HEK293T (cell line): ENCODE measurements around the gene RHOBTB3.

Experiments used
- CTCF ChIA-PET: fragments of 350-600 bp; formaldehyde crosslinking; extraction: SDS; loops from one replicate; lab custom pipeline; 2021; ENCODE audit warnings: antibody characterized with exemption, inconsistent platforms; lab: Yijun Ruan, JAX
- POLR2A ChIA-PET: fragments of 350-600 bp; formaldehyde crosslinking; extraction: SDS; loops from one replicate; lab custom pipeline; 2020; ENCODE audit warnings: antibody characterized with exemption, inconsistent platforms; lab: Yijun Ruan, JAX
- DNase-seq: peaks from one replicate; pipeline ENCODE4 v3.0.0; 2012; ENCODE audit warnings: mixed read lengths; ENCODE audit errors: extremely low spot score
- ARNT ChIP-seq: fragments of 450-650 bp; IDR thresholded peaks from 2 replicates; pipeline ENCODE4 v1.6.1; 2017; ENCODE audit warnings: mild to moderate bottlenecking
- BHLHE40 ChIP-seq: fragments of 450-650 bp; IDR thresholded peaks from 2 replicates; pipeline ENCODE4 v1.6.1; 2016; ENCODE audit warnings: mild to moderate bottlenecking, moderate library complexity, borderline replicate concordance
- CTBP1 ChIP-seq: fragments of 450-650 bp; IDR thresholded peaks from 2 replicates; pipeline ENCODE4 v1.6.1; 2016; ENCODE audit warnings: borderline replicate concordance
- ELF4 ChIP-seq: fragments of 450-650 bp; IDR thresholded peaks from 2 replicates; pipeline ENCODE4 v1.6.1; 2017; ENCODE audit warnings: antibody characterized with exemption
- FOXA1 ChIP-seq: fragments of 450-650 bp; IDR thresholded peaks from 2 replicates; pipeline ENCODE4 v1.6.1; 2016; ENCODE audit warnings: mild to moderate bottlenecking
- FOXK2 ChIP-seq: fragments of 450-650 bp; IDR thresholded peaks from 2 replicates; pipeline ENCODE4 v1.6.1; 2016; ENCODE audit warnings: mild to moderate bottlenecking
- FOXM1 ChIP-seq: fragments of 450-650 bp; IDR thresholded peaks from 2 replicates; pipeline ENCODE4 v1.6.1; 2017; ENCODE audit warnings: mild to moderate bottlenecking, borderline replicate concordance
- HDGF ChIP-seq: fragments of 450-650 bp; IDR thresholded peaks from 2 replicates; pipeline ENCODE4 v1.6.1; 2017; ENCODE audit warnings: antibody characterized with exemption, borderline replicate concordance
- L3MBTL2 ChIP-seq: fragments of 450-650 bp; conservative IDR thresholded peaks from 2 replicates; pipeline ENCODE4 v1.6.1; 2016; ENCODE audit warnings: mild to moderate bottlenecking
- LEF1 ChIP-seq: fragments of 450-650 bp; IDR thresholded peaks from 2 replicates; pipeline ENCODE4 v1.6.1; 2017; ENCODE audit warnings: mild to moderate bottlenecking, borderline replicate concordance
- NFRKB ChIP-seq: fragments of 450-650 bp; IDR thresholded peaks from 2 replicates; pipeline ENCODE4 v1.6.1; 2016; ENCODE audit warnings: mild to moderate bottlenecking, moderate library complexity
- SP1 ChIP-seq: fragments of 450-650 bp; IDR thresholded peaks from 2 replicates; pipeline ENCODE4 v1.6.1; 2017
- SUZ12 ChIP-seq: fragments of 450-650 bp; IDR thresholded peaks from 2 replicates; pipeline ENCODE4 v1.6.1; 2016; ENCODE audit warnings: mild to moderate bottlenecking
- TARDBP ChIP-seq: fragments of 450-650 bp; IDR thresholded peaks from 2 replicates; pipeline ENCODE4 v1.6.1; 2016
- ZNF384 ChIP-seq: fragments of 450-650 bp; IDR thresholded peaks from 2 replicates; pipeline ENCODE4 v1.6.1; 2016
- TF ChIP-seq, protein P1 (sequence below): fragments of 450-650 bp; IDR thresholded peaks from 2 replicates; pipeline ENCODE4 v1.6.1; 2016

RHOBTB3 gene

DNA sequence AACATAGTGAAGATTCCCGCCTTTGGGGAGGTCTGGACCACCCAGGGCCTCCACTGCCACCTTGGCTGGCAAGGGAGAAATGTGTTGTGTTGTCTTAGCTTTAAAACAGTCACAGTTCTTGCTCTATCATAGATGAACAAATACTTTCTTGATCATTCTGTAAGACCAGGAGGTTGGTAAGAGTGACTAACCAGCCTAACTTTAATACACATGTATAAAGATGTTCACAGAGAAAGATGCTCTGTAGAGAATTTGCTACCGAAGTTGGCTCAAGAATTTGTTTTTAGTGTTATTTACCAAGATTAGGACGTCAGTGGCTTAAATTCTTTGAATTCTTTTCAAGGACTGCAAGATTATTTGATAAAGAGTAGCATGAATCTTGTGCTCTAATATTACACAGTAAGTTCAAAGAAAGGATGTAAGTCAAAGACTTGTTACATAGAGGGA lies 63.0 kb downstream of the RHOBTB3 start:
- POLR2A ChIA-PET: no interaction called here
- CTCF ChIA-PET: interaction anchor here (1.7 kb wide), 1 partner anchor 13 kb away, joined by 5 read pairs; no protein-coding TSS in a partner anchor
- TF ChIP-seq FOXM1: no peak
- no peak for TF ChIP-seq CTBP1
- TF ChIP-seq SP1: no peak
- no peak for TF ChIP-seq LEF1
- no peak for TF ChIP-seq TARDBP
- no peak for TF ChIP-seq FOXA1
- TF ChIP-seq, protein P1, sequence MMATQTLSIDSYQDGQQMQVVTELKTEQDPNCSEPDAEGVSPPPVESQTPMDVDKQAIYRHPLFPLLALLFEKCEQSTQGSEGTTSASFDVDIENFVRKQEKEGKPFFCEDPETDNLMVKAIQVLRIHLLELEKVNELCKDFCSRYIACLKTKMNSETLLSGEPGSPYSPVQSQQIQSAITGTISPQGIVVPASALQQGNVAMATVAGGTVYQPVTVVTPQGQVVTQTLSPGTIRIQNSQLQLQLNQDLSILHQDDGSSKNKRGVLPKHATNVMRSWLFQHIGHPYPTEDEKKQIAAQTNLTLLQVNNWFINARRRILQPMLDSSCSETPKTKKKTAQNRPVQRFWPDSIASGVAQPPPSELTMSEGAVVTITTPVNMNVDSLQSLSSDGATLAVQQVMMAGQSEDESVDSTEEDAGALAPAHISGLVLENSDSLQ: no peak
- TF ChIP-seq SUZ12: no peak
- TF ChIP-seq ARNT: no peak
- TF ChIP-seq FOXK2: no peak
- no peak for TF ChIP-seq ELF4
- no peak for TF ChIP-seq HDGF
- no peak for TF ChIP-seq L3MBTL2
- TF ChIP-seq NFRKB: no peak
- DNase-seq: no peak

DNA sequence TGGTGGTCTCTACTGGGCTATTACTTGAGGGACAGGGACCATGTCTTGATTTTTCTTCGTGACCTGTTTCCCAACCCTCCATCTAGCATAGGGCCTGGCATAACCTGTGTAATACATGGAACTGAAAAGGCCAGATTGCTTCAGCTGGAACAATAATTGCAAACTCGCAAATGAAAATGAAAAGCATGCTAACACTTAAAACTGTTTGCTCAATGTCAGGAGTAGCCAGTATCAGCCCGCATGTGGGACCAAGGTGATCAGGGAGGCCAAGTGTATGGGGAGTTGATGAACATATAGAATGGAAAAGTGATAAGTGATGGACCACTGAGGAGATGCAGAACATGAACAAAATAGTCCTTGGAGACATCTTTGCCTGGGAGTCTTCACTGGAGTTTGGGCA lies 66.2 kb downstream of the RHOBTB3 start:
- DNase-seq: no peak
- TF ChIP-seq BHLHE40 (no peak), NFRKB (no peak), ZNF384 (no peak), ARNT (no peak), ELF4 (no peak), SP1 (no peak), CTBP1 (no peak), L3MBTL2 (no peak), TARDBP (no peak), FOXM1 (no peak), FOXA1 (no peak), SUZ12 (no peak), FOXK2 (no peak), HDGF (no peak), LEF1 (no peak)
- TF ChIP-seq, protein P1: no peak
- POLR2A ChIA-PET: interaction anchor here (1.2 kb wide), 1 partner anchor 150 kb away, joined by 3 read pairs; the partner anchor contains the start of gene RFESD
- CTCF ChIA-PET: no interaction called here

GRCh38 chr5:95798048-95798447 lies 66.9 kb downstream of the RHOBTB3 start:
- ChIA-PET POLR2A (no interaction called here), CTCF (interaction anchor here (2.0 kb wide), 1 partner anchor 17 kb away, joined by 6 read pairs; no protein-coding TSS in a partner anchor)
- no peak for TF ChIP-seq ELF4

GRCh38 chr5:95798545-95798944 lies 67.4 kb downstream of the RHOBTB3 start:
- DNase-seq: no peak
- no peak for TF ChIP-seq TARDBP
- POLR2A ChIA-PET: no interaction called here
- CTCF ChIA-PET: interaction anchor here (2.0 kb wide), 1 partner anchor 17 kb away, joined by 6 read pairs; no protein-coding TSS in a partner anchor

More at GRCh38 chr5:95798048-95798447, 66.9 kb downstream of the RHOBTB3 start:
- no peak for DNase-seq

DNA sequence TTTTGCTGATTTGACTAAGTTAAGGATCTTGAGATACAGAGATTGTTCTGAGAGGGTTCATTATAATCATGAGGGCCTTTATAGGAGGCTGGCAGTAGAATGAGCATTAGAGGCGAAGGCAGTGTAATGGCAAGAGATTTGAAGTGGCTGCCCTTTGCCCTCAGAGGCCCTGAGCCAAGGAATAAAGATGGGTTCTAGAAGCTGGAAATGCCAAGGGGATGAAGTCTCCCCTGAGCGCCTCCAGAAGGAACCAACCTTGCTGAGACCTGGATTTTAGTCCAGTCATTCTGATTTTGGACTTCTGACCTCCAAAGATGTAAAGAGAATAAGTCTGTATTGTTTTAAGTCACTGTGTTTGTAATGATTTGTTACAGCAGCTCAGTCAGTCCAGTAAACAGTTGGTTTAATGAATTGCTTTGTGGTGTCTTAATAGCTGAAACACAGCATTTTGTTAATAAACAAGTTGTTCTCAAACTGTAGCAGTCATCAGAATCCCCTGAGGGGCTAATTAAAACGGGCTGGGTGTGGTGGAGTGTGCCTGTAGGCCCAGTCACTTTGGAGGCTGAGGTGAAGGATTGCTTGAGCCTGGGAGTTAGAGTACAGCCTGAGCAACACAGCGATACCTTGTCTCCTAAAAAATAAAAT lies 68.2 kb downstream of the RHOBTB3 start:
- CTCF ChIA-PET: interaction anchor here (2.0 kb wide), 1 partner anchor 18 kb away, joined by 6 read pairs; no protein-coding TSS in a partner anchor

DNA sequence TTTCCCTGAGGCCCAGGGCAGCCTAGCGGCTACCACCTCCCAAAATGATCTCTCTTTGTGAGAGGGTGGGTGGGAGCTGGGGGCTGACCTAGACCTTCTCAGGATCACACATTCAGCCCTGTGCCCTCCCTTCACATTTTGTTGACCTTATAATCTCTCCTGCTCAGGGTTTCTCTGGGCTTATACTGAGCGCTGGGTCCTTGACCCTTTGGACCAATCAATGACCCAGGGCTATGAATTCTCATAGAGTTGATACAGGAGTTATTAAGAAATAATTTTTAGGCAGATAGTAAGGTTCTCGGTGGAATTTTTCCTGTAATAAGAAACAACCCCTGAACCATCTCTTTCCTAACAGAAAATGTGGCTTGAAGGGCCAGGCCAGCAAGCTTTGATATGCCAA lies 69.4 kb downstream of the RHOBTB3 start:
- POLR2A ChIA-PET: no interaction called here
- TF ChIP-seq LEF1 (no peak), ELF4 (no peak), TARDBP (no peak), SUZ12 (no peak), ZNF384 (no peak), SP1 (no peak), L3MBTL2 (no peak), ARNT (no peak), FOXM1 (no peak), CTBP1 (no peak), NFRKB (no peak), FOXA1 (no peak)
- CTCF ChIA-PET: no interaction called here
- no peak for DNase-seq

More for the DNA sequence above, 68.2 kb downstream of the RHOBTB3 start:
- POLR2A ChIA-PET: no interaction called here
- no peak for DNase-seq
- no peak for TF ChIP-seq TARDBP
- no peak for TF ChIP-seq BHLHE40
- no peak for TF ChIP-seq HDGF
- no peak for TF ChIP-seq FOXA1
- no peak for TF ChIP-seq NFRKB
- no peak for TF ChIP-seq ARNT
- TF ChIP-seq, protein P1: no peak
- TF ChIP-seq SP1: no peak
- TF ChIP-seq CTBP1: no peak
- no peak for TF ChIP-seq FOXM1
- TF ChIP-seq FOXK2: no peak
- TF ChIP-seq SUZ12: no peak
